WTC11 (cell line): Measurements from ENCODE around the gene LTN1. TPM values are rescaled to one million over a fixed set of nuclear protein-coding genes. Genes with fewer than 3 reads are reported as not detected.

Experiments used
- ATAC-seq: fragments of 200-7000 bp; cut with Tn5 transposase; 2 replicates; pipeline ENCODE4 v1.10.0; 2021; ENCODE audit warnings: mild to moderate bottlenecking, moderate library complexity
- CTCF ChIA-PET: fragments of 300-600 bp; sonication (Branson Sonifier 250); formaldehyde crosslinking; loops from one replicate; lab custom pipeline; 2021; ENCODE audit warnings: antibody characterized with exemption; lab: Charles Lee
- POLR2A ChIA-PET: fragments of 350-600 bp; sonication (Branson Sonifier 250); formaldehyde crosslinking; loops from one replicate; lab custom pipeline; 2021; ENCODE audit warnings: antibody characterized with exemption; lab: Charles Lee
- DNase-seq: peaks from one replicate; pipeline ENCODE4 v3.0.0; 2021; ENCODE audit warnings: low spot score
- H3K27ac Mint-ChIP-seq: 2 replicates; pipeline ENCODE4 v1.8.0; 2021; ENCODE audit warnings: mixed read lengths
- H3K27me3 Mint-ChIP-seq: 2 replicates; pipeline ENCODE4 v1.8.0; 2021; ENCODE audit warnings: low read depth, mild to moderate bottlenecking, moderate library complexity, mixed read lengths
- H3K36me3 Mint-ChIP-seq: 2 replicates; pipeline ENCODE4 v1.8.0; 2021; ENCODE audit warnings: mixed read lengths
- H3K4me1 Mint-ChIP-seq: 2 replicates; pipeline ENCODE4 v1.8.0; 2022; ENCODE audit warnings: mixed read lengths
- H3K4me3 Mint-ChIP-seq: 2 replicates; pipeline ENCODE4 v1.8.0; 2021; ENCODE audit warnings: mild to moderate bottlenecking, moderate library complexity, mixed read lengths
- H3K9me3 Mint-ChIP-seq: 2 replicates; pipeline ENCODE4 v1.8.0; 2021; ENCODE audit warnings: mixed read lengths
- CTCF ChIP-seq: fragments of 200-600 bp; IDR thresholded peaks from 2 replicates; pipeline ENCODE4 v1.8.0; 2022; ENCODE audit warnings: antibody characterized with exemption
- ELF4 ChIP-seq: sonication (generic); formaldehyde crosslinking; IDR thresholded peaks from 2 replicates; pipeline ENCODE4 v1.8.1; 2022; ENCODE audit warnings: low read depth, mild to moderate bottlenecking, moderate library complexity, missing genetic modification reagents
- FOXJ3 ChIP-seq: sonication (generic); formaldehyde crosslinking; IDR thresholded peaks from 2 replicates; pipeline ENCODE4 v1.9.0; 2021; ENCODE audit warnings: missing genetic modification reagents, mild to moderate bottlenecking, borderline replicate concordance
- FOXP1 ChIP-seq: sonication (generic); formaldehyde crosslinking; IDR thresholded peaks from 2 replicates; pipeline ENCODE4 v1.8.0; 2022; ENCODE audit warnings: missing genetic modification reagents, mild to moderate bottlenecking, moderate library complexity, borderline replicate concordance
- GABPB1 ChIP-seq: sonication (generic); formaldehyde crosslinking; IDR thresholded peaks from 2 replicates; pipeline ENCODE4 v1.8.1; 2023; ENCODE audit warnings: mild to moderate bottlenecking, missing genetic modification reagents
- JAZF1 ChIP-seq: fragments of 250-450 bp; sonication (Bioruptor Pico); IDR thresholded peaks from 2 replicates; pipeline ENCODE4 v1.9.0; 2021; ENCODE audit warnings: moderate library complexity, mild to moderate bottlenecking, inconsistent platforms
- JUN ChIP-seq: sonication (generic); formaldehyde crosslinking; IDR thresholded peaks from 2 replicates; pipeline ENCODE4 v1.8.0; 2023; ENCODE audit warnings: mild to moderate bottlenecking, missing genetic modification reagents
- NFATC4 ChIP-seq: fragments of 250-450 bp; sonication (Bioruptor Pico); IDR thresholded peaks from 2 replicates; pipeline ENCODE4 v1.9.0; 2021; ENCODE audit warnings: mild to moderate bottlenecking
- NFYB ChIP-seq: sonication (generic); formaldehyde crosslinking; conservative IDR thresholded peaks from 2 replicates; pipeline ENCODE4 v1.8.0; 2022; ENCODE audit warnings: low read depth, missing genetic modification reagents
- RELA ChIP-seq: sonication (generic); formaldehyde crosslinking; IDR thresholded peaks from 2 replicates; pipeline ENCODE4 v1.8.1; 2022; ENCODE audit warnings: missing genetic modification reagents, mild to moderate bottlenecking, borderline replicate concordance
- TEAD4 ChIP-seq: sonication (generic); formaldehyde crosslinking; IDR thresholded peaks from 2 replicates; pipeline ENCODE4 v1.8.0; 2022; ENCODE audit warnings: mild to moderate bottlenecking, missing genetic modification reagents
- ZBTB43 ChIP-seq: sonication (generic); formaldehyde crosslinking; IDR thresholded peaks from 2 replicates; pipeline ENCODE4 v1.8.1; 2023; ENCODE audit warnings: mild to moderate bottlenecking, missing genetic modification reagents
- ZNF396 ChIP-seq: fragments of 250-450 bp; sonication (Bioruptor Pico); IDR thresholded peaks from 2 replicates; pipeline ENCODE4 v1.8.0; 2021; ENCODE audit warnings: mild to moderate bottlenecking, moderate library complexity, borderline replicate concordance
- ZNF423 ChIP-seq: fragments of 250-450 bp; sonication (Bioruptor Pico); IDR thresholded peaks from 2 replicates; pipeline ENCODE4 v2.1.2; 2022; ENCODE audit warnings: mild to moderate bottlenecking, moderate library complexity
- total RNA-seq: library from RNA; stranded (reverse); gene quantifications from 3 replicates; pipeline ENCODE4 v1.2.3, GENCODE V29; 2021
- TF ChIP-seq, protein P1 (sequence below): sonication (generic); formaldehyde crosslinking; IDR thresholded peaks from 2 replicates; pipeline ENCODE4 v1.8.1; 2023; ENCODE audit warnings: mild to moderate bottlenecking, missing genetic modification reagents
- TF ChIP-seq, protein P2 (sequence below): sonication (generic); formaldehyde crosslinking; IDR thresholded peaks from 2 replicates; pipeline ENCODE4 v1.8.1; 2022; ENCODE audit warnings: low read depth, mild to moderate bottlenecking, moderate library complexity, missing genetic modification reagents, borderline replicate concordance
- TF ChIP-seq, protein P3 (sequence below): fragments of 250-450 bp; sonication (Bioruptor Pico); conservative IDR thresholded peaks from 2 replicates; pipeline ENCODE4 v1.9.0; 2021; ENCODE audit warnings: mild to moderate bottlenecking
- TF ChIP-seq, protein P4 (sequence below): sonication (generic); formaldehyde crosslinking; IDR thresholded peaks from 2 replicates; pipeline ENCODE4 v1.8.0; 2022; ENCODE audit warnings: mild to moderate bottlenecking, missing genetic modification reagents
- TF ChIP-seq, protein P5 (sequence below): sonication (generic); formaldehyde crosslinking; IDR thresholded peaks from 2 replicates; pipeline ENCODE4 v1.8.0; 2022; ENCODE audit warnings: mild to moderate bottlenecking, missing genetic modification reagents

Gene LTN1
- total RNA-seq, 1 experiment from 2014 or later, result 23.0 TPM

DNA sequence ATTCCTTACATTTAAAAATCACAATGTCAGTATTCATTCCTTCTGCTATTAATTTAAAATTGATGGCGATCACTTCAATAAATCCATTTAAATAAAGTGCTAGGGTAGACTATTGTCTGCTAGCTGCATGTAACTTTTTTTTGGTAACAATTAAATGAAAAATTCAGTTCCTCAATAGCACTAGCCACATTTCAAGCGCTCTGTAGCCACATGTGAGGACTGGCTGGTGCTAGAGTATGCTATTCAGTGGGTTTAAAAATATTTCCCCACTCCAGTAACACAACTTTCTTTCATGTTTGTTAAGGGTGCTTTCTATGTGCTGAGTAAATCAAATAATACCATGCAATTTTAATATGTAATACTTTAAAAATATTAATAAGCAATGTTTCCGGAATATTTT is 108.2 kb downstream of the LTN1 start:
- H3K4me3 Mint-ChIP-seq, result peak overlapping the region; percentile 93
- DNase-seq (no peak), ATAC-seq (peak; percentile 12; the same call in 1 of the 2 replicates)
- H3K36me3 Mint-ChIP-seq, result peaks cover 18% of the 10 kb centered on the region
- no peak overlapping the region for H3K27ac Mint-ChIP-seq
- TF ChIP-seq RELA (no peak), JUN (CRISPR knock-in tag) (no peak), CTCF (no peak)
- TF ChIP-seq, protein P1, sequence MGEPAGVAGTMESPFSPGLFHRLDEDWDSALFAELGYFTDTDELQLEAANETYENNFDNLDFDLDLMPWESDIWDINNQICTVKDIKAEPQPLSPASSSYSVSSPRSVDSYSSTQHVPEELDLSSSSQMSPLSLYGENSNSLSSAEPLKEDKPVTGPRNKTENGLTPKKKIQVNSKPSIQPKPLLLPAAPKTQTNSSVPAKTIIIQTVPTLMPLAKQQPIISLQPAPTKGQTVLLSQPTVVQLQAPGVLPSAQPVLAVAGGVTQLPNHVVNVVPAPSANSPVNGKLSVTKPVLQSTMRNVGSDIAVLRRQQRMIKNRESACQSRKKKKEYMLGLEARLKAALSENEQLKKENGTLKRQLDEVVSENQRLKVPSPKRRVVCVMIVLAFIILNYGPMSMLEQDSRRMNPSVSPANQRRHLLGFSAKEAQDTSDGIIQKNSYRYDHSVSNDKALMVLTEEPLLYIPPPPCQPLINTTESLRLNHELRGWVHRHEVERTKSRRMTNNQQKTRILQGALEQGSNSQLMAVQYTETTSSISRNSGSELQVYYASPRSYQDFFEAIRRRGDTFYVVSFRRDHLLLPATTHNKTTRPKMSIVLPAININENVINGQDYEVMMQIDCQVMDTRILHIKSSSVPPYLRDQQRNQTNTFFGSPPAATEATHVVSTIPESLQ (CRISPR knock-in tag), result no peak
- TF ChIP-seq, protein P2, sequence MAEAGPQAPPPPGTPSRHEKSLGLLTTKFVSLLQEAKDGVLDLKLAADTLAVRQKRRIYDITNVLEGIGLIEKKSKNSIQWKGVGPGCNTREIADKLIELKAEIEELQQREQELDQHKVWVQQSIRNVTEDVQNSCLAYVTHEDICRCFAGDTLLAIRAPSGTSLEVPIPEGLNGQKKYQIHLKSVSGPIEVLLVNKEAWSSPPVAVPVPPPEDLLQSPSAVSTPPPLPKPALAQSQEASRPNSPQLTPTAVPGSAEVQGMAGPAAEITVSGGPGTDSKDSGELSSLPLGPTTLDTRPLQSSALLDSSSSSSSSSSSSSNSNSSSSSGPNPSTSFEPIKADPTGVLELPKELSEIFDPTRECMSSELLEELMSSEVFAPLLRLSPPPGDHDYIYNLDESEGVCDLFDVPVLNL (CRISPR knock-in tag), result no peak
- TF ChIP-seq, protein P3, sequence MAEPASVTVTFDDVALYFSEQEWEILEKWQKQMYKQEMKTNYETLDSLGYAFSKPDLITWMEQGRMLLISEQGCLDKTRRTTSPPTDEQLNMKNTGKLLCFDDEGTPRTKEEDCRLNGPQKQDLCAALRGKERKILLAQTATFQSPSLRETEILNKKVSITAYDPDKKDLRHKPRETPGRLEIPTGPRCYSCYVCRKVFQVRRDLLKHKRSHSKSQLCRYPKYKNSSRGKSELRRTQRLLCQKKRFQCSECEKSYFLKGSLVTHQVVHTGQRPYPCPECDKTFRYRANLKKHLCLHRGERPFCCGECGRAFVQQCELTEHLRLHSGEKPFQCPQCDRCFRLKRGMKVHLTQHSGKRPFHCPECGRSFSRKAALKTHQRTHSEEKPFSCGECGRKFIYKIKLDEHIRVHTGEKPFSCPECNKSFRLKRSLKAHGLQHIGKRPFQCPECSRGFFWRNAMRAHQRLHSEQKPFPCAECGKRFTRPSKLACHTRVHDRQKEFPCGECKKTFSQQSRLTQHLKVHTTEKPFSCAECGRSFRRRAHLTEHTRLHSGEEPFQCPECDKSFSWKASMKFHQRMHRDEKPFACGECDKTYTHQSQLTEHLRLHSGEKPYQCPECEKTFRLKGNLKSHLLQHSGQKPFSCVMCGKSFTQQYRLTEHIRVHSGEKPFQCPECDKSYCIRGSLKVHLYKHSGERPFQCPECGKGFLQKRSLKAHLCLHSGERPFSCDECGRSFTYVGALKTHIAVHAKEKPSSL (CRISPR knock-in tag), result no peak
- TF ChIP-seq, protein P4, sequence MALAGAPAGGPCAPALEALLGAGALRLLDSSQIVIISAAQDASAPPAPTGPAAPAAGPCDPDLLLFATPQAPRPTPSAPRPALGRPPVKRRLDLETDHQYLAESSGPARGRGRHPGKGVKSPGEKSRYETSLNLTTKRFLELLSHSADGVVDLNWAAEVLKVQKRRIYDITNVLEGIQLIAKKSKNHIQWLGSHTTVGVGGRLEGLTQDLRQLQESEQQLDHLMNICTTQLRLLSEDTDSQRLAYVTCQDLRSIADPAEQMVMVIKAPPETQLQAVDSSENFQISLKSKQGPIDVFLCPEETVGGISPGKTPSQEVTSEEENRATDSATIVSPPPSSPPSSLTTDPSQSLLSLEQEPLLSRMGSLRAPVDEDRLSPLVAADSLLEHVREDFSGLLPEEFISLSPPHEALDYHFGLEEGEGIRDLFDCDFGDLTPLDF, result no peak
- POLR2A ChIA-PET, result interaction anchor here (0.6 kb wide), 1 partner anchor 64 kb away, joined by 5 read pairs; no protein-coding TSS in a partner anchor
- peaks cover 14% of the 10 kb centered on the region for H3K27me3 Mint-ChIP-seq
- CTCF ChIA-PET, result interaction anchor here (1.1 kb wide), 1 partner anchor 1549 kb away, joined by 3 read pairs; no protein-coding TSS in a partner anchor
- H3K9me3 Mint-ChIP-seq, result peaks cover 4% of the 10 kb centered on the region; the same call in 1 of the 2 replicates
- H3K4me1 Mint-ChIP-seq, result peaks cover 7% of the 10 kb centered on the region; the same call in 1 of the 2 replicates

- Mint-ChIP-seq H3K4me1 (peaks cover 7% of the 10 kb centered on the region; the same call in 1 of the 2 replicates), H3K27me3 (peaks cover 14% of the 10 kb centered on the region), H3K9me3 (peaks cover 4% of the 10 kb centered on the region; the same call in 1 of the 2 replicates), H3K36me3 (peaks cover 18% of the 10 kb centered on the region), H3K27ac (no peak overlapping the region), H3K4me3 (peak overlapping the region; percentile 93)
- DNase-seq (no peak), ATAC-seq (no peak)
- TF ChIP-seq GABPB1 (CRISPR knock-in tag) (no peak), ZNF396 (no peak), FOXP1 (no peak), NFATC4 (CRISPR knock-in tag) (no peak), NFYB (CRISPR knock-in tag) (no peak), ELF4 (no peak), FOXJ3 (CRISPR knock-in tag) (no peak), ZNF423 (CRISPR knock-in tag) (no peak), ZBTB43 (CRISPR knock-in tag) (no peak), TEAD4 (CRISPR knock-in tag) (no peak), JAZF1 (CRISPR knock-in tag) (no peak)
- TF ChIP-seq, protein P5, sequence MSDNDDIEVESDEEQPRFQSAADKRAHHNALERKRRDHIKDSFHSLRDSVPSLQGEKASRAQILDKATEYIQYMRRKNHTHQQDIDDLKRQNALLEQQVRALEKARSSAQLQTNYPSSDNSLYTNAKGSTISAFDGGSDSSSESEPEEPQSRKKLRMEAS, result no peak
- ChIA-PET POLR2A (no interaction called here), CTCF (interaction anchor here (1.1 kb wide), 1 partner anchor 1550 kb away, joined by 3 read pairs; no protein-coding TSS in a partner anchor)
These were observed 108.7 kb downstream of the LTN1 start for GRCh38 chr21:28883931-28884330.
